Activated CD8-positive, alpha-beta memory T cell treated with anti-CD3 and anti-CD28 coated beads for 24 hours (primary cell): ENCODE data around the gene NXPE1.
"Not testable (repeated sequence)": the region's sequence is repeated elsewhere in the genome, so short reads cannot be mapped to it uniquely, and the experiment has no call there.

Source experiments
- DNase-seq: peaks from one replicate; pipeline ENCODE4 v3.0.0-alpha.2; 2020

NXPE1 gene

DNA sequence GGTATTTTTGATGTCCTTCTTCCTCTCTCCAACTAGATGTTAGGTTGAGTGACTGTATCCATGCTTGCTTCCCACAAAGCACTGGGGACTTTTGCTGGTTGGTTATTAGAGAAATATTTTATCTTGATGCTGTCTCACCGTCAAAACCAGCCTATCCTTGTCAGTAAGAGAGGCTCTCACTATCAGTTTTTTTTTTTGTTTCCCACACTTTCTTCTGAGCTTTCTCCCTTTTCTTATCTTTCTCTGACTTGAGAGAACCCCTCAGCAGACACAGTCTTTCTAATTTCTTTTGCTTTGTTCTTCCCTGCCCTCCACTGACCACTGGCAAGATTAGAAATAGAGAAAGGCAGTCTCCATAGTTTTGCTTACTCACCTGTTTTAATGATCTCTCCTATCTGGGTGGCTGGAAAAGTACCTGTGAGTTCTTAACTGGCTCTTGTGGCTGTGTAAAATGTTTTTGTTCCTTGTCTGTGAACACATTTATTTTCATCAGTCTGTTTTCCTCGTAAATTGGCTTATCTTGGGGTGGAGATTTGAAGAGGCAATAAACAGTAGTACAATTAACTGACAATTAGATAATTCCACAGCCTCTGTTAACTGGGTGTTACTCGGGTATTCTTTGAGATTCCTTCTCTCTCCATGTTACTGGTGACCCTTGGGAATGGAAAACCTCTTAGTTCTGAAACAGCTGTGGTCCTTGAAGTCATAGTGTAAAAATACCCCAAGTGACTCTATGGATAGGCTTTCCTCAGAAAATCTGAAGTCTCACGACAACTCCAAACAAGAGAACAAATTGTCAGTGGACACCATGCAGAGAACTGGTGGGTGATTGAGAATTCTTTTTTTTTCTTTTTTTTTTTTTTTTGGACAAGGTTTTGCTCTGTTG is at the start of gene NXPE1:
TSS of gene NXPE1 (minus strand) at position 457 of the 886 bp plus-strand sequence. CDS start 8,680 bp downstream, outside the sequence.
- no peak for DNase-seq

DNA sequence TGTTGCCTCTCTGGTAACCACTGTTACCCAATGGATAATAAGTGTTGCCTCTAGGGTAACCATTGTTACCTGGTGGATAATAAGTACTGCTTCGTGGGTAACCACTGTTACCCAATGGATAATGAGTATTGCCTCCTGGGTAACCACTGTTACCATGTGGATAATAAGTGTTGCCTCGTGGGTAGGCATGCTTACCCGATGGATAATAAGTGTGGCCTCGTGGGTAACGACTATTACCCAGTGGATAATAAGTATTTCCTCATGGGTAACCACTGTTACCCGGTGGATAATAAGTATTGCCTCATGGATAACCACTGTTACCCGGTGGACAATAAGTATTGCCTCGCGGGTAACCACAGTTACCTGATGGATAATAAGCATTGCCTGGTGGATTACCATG is 49.7 kb upstream of the NXPE1 start:
- no peak for DNase-seq

DNA sequence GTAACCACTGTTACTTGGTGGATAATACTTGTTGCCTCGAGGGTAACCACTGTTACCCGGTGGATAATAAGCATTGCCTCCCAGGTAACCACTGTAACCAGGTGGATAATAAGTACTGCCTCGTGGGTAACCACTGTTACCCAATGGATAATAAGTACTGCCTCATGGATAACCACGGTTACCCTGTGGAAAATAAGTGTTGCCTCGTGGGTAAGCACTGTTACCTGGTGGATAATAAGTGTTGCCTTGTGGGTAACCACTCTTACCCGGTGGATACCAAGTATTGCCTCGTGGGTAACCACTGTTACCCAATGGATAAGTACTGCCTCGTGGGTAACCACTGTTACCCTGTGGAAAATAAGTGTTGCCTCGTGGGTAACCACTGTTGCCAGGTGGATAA is 48.9 kb upstream of the NXPE1 start:
- DNase-seq = not testable (repeated sequence)

DNA sequence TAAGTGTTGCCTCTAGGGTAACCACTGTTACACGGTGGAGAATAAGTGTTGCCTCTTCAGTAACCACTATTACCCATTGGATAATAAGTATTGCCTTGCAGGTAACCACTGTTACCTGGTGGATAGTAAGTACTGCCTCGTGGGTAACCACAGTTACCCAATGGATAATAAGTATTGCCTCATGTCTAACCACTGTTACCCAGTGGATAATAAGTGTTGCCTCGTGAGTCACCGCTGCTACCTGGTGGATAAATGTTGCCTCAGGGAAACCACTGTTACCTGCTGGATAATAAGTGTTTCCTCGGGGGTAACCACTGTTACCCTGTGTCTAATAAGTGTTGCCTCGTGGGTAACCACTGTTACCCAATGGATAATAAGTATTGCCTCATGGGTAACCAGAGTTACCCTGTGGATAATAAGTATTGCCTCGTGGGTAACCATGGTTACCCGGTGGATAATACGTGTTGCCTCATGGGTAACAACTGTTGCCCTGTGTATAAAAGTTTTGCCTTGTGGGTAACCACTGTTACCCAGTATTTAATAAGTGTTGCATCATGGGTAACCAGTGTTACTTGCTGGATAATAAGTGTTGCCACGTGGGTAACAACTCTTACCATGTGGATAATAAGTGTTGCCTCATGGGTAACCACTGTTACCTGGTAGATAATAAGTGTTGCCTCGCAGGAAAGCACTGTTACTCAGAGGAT is 48.2 kb upstream of the NXPE1 start:
- DNase-seq = no peak

DNA sequence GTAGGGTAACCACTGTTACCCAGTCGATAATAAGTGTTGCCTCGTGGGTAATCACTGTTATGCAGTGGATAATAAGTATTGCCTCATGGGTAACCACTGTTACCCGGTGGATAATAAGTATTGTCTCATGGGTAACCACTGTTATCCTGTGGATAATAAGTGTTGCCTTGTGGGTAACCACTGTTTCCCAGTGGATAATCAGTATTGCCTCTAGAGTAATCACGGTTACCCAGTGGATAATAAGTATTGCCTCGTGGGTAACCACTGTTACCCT is 47.1 kb upstream of the NXPE1 start:
- not testable (repeated sequence) for DNase-seq

DNA sequence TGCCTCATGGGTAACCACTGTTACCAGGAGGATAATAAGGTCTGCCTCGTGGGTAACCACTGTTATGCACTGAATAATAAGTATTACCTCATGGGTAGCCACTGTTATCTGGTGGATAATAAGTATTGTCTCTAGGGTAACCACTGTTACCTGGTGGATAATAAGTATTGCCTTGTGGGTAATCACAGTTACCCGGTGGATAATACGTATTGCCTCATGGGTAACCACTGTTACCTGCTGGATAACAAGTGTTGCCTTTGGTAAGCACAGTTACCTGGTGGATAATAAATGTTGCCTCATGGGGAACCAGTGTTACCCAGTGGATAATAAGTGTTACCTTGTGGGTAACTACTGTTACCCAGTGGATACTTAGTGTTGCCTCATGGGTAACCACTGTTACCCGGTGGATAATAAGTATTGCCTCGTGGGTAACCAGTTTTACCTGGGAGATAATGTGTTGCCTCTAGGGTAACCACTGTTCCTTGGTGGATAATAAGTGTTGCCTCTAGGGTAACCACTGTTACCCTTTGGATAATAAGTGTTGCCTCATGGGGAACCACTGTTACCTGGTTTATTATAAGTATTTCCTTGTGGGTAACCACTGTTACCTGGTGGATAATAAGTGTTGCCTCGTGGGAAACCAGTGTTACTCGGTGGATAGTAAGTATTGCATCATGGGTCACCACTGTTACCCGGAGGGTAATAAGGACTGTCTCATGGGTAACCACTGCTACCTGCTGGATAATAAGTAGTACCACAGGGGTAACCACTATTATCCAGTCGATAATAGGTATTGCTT is 46.5 kb upstream of the NXPE1 start:
- DNase-seq = no peak

DNA sequence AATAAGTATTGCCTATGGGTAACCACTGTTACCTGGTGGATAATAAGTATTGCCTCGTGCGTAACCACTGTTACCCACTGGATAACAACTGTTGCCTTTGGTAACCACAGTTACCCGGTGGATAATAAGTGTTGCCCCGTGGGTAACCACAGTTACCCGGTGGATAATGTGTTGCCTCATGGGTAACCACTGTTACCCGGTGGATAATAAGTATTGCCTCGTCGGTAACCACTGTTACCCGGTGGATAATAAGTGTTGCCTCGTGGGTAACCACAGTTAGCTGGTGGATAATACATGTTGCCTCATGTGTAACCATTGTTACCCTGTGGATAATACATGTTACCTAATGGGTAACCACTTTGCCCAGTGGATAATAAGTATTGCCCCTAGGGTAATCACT is 45.7 kb upstream of the NXPE1 start:
- no peak for DNase-seq

DNA sequence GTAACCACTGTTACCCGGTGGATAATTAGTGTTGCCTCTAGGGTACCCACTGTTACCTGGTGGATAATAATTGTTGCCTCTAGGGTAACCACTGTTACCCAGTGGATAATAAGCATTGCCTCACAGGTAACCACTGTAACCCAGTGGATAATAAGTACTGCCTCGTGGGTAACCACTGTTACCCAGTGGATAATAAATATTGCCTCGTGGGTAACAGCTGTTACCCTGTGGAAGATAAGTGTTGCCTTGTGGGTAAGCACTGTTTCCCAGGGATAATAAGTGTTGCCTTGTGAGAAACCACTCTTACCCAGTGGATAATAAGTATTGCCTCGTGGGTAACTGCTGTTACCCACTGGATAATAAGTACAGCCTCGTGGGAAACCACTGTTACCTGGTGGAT is 45.2 kb upstream of the NXPE1 start:
- DNase-seq = no peak

DNA sequence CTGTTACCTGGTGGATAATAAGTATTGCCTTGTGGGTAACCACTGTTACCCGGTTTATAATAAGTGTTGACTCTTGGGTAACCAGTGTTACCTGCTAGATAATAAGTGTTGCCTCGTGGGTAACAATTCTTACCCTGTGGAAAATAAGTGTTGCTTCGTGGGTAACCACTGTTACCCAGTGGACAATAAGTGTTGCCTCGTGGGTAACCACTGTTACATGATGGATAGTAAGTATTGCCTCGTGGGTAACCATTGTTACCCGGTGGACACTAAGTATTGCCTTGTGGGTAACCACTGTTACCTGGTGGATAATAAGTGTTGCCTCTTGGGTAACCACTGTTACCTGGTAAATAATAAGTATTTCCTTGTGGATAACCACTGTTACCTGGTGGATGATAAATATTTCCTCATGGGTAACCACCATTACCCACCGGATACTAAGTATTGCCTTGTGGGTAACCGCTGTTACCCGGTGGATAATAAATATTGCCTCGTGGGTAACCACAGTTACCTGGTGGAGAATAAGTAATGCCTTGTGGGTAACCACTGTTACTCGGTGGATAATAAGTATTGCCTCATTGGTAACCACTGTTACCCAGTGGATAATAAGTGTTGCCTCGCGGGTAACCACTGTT is 44.6 kb upstream of the NXPE1 start:
- DNase-seq = no peak

DNA sequence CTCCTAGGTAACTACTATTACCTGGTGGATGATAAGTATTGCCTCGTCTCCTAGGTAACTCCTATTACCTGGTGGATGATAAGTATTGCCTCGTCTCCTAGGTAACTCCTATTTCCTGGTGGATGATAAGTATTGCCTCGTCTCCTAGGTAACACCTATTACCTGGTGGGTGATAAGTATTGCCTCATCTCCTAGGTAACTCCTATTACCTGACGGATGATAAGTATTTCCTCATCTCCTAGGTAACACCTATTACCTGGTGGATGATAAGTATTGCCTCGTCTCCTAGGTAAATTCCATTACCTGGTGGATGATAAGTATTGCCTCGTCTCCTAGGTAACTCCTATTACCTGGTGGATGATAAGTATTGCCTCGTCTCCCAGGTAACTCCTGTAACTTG is 43.5 kb upstream of the NXPE1 start:
- DNase-seq = not testable (repeated sequence)

DNA sequence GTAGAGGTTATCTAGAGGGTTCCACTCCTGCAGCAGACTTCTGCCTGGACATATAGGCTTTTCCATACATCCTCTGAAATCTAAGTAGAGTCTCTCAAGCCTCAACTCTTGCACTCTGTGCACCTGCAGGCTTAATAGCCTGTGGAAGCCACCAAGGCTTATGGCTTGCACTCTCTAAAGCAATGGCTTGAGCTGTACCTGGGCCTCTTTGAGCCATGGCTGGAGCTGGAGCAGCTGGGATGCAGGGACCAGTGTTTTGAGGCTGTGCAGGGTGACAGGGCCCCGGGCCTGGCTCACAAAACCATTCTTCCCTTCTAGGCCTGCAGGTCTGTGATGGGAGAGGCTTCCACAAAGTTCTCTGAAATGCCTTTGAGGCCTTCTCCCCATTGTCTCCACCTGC is 38.8 kb upstream of the NXPE1 start:
- DNase-seq = no peak

DNA sequence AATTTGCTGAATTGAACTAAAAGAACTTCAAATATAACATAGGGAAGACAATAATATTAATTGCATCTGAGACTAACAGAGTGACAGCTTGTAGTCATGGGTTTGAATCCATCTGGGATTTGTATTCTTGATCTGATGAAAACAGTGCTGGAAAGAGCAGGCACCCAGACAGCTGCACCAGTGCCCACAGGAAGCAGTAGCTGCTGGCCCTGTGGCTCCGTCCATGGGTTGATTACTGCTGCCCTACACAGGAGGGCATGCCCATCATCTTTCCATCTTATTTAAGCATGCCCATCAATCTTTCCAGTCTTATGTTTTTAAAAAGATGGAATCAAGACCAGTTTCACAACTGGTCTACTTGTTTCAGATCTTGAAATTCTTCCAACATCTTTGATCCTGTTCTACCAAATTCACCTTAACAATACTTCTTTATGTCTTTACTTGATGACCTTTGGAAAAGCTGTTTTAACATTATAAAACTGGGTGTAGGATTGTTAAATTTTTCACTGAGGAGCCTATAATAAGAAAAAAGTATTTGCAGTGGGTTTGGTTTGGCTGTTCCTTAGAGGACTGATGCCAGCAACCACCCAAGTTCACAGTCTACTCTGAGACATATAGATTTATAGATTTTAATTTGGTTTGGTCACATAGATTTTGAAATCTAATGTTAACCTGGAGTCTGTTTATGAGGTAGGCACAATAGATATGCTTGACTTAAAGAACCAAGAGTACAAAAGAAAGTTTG is 36.7 kb upstream of the NXPE1 start:
- no peak for DNase-seq

DNA sequence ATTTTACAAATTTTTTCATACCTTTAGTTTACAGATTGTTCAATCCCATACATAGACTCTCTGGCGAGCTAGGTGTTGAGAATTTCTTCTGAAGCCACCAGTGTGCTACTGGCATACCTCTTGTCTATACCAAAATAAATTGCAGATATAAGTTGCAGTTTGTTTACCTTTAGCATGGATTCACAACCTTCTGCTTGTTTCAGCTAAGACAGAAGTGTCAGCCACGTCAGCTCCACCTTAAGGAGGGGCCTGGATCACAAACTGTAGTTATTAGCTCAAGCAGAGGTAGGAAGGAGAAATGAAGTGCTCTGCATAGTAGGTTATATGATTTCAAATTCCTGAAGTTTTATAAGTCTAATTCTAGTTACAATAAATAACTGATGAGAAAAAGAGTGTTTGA is 35.9 kb upstream of the NXPE1 start, which contains the start of gene NXPE4:
TSS of gene NXPE4 (minus strand) at position 216 of the 400 bp plus-strand sequence. CDS start 1,027 bp downstream, outside the sequence.
- no peak for DNase-seq

DNA sequence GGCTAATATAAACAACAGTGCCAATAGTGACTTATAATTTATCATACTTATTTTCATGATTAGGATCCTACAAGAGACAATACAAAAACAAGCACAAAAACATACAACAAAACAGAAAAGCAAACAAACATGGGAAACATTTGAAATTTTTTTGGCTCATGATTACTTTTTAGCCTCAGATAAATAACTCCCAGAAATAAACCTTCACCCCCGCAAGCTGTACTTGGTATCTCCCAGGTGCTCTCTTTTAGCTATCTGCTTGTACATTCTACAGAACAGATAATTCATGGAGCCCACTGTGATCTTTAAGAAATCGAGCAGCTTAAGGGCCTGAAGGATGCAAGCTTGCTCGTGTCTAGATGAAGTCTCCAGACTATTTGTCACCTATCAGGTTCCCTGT is 35.0 kb upstream of the NXPE1 start:
- no peak for DNase-seq

DNA sequence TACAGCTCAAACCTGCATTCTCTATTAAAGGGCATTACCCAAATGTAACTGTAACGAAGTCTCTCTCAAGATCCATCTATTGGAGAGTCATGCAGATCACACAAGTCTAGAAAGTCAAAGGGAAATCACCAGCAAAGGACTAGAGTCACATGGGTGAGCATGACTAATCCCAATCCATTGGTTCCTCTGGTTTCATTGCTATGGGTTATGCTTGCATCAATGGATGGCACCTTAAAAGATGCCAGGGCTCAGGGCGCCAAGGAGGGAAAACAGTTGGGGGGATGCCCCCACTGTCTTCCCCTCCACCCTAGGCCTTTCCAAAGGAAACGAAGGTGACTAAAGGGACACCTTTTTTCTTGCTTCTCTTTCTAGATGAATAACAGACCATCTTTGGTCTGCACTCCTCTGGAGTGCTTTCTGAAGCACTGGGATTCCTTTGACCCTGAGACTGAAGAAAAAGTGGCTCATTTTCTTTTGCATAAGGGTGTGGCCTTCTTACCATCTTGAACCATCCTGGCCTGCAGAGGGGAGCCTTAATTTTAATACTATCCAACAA is 27.8 kb upstream of the NXPE1 start:
- no peak for DNase-seq

DNA sequence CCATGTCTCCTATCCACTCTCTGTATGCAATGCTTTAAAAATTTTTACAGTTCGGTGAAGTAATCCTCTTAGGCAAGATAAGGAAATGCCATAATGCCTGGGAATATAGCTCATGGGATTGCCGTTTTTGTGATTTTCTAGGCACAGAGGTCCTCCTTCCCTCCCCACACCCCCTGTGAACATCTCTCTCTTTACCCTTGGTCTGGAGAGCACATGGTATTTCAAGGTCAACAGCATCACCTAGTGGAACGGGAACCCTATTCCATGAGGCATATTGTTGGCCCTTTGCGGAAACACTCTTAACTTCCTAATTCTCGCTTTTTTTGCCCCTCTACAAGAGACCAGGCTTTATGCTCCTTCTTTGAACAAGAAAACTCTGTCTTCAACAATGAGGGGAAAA is 27.1 kb upstream of the NXPE1 start:
- DNase-seq = no peak

DNA sequence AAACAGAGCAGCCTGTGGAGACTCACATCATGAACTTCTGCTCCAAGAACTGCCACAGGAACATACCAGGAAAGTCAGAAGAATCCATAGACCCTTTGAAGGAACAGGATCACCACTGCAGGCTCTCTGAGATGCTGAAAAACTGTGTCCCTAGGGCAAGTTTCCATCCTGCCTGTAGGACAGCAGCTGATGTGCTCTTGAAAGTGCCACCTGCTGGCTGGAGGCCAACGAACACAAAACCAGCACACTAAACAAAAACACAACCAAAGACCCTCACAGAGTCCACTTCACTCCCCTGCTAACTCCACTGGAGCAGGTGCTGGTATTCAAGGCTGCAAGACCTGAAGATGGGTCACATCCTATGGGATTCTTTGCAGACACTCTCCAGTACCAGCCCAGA is 12.0 kb upstream of the NXPE1 start:
- DNase-seq = no peak

DNA sequence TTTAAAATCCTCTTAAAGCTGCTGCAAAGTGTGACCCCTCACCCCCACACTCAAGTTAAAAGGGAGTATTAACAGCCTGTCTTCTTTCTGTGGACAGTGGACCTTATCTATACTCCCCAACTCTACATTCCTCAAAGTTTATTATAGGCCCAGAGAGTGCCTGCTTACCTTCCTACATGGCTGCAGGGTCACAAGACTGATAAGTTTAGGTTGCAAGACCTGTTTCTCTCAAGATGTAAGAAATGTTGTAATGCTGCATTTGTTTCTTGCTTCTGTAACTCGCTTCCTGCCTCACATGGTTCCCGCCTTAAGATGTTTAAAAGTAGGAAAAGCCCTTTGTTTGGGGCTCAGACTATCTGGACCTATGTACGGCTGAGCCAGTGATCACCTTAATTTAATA is 10.1 kb upstream of the NXPE1 start:
- no peak for DNase-seq

DNA sequence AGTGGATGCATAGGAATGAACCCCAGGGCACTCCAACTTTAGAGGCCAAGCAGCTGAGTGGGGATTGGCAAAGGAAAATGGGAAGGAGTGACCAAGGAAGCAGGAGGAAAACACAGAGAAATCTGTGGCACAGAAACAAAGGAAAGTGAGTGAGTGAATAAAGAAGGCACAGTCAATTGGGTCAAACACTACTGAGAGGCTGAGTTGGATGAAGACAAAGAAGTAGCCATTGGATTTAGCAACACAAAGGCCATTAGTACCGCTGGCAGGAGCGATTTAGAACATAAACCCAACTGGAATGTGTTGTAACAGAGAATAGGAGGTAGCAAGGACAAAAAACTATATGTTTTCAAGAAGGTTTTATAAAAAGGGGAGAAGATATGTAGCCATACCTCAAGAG is 6.6 kb upstream of the NXPE1 start:
- DNase-seq = no peak

DNA sequence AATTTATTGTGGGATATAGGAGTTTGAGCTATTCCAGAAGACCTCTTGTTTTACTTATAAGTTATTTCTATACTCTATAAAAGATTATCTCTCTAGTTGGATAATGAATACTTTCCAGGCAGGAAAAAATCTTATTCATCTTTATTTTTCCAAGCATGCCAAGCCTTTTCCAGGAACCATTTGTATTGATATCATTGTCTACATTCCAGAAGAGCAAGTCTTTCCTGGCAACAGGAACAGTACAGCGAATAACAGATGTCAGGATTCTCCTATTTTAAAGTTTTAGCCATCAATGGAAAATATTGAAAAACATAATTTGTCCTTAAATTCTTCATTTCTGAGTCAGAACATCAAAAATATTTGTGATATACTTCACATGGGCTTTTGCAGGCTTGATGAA is 5.2 kb upstream of the NXPE1 start:
- DNase-seq = no peak

DNA sequence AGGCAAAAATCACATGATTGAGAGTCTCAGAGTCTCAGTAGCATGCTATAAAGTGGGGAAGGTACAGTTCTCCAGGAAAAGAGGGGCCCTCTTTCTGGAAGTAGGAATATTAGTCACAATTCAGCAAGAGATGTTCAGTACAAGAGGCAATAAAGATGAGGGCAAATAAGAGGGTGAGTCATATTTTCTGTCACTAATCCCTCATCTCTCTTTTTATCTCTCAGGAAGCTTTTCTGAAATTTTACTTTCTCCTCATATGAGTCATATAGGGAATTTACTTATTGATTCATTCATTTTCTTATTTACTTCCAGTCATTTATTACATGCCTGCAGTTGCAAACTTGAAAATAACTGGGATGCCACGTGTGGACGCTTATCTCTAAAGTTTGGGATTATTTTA is 3.4 kb upstream of the NXPE1 start:
- DNase-seq = no peak
